SK-N-SH treated with all-trans-retinoic acid at 6 μM for 48 hours (cell line): Measurements from ENCODE around the gene PARD3B.

Experiments
- CSDC2 ChIP-seq: fragments of 250-450 bp; sonication (Bioruptor Pico); IDR thresholded peaks from 2 replicates; pipeline ENCODE4 v1.5.0; 2020; ENCODE audit warnings: mild to moderate bottlenecking, moderate library complexity
- PATZ1 ChIP-seq: fragments of 250-450 bp; sonication (Bioruptor Pico); IDR thresholded peaks from 2 replicates; pipeline ENCODE4 v1.8.0; 2020; ENCODE audit warnings: mild to moderate bottlenecking, moderate library complexity, borderline replicate concordance
- SNAI2 ChIP-seq: fragments of 250-450 bp; sonication (Bioruptor Pico); IDR thresholded peaks from 2 replicates; pipeline ENCODE4 v1.5.0; 2020; ENCODE audit warnings: mild to moderate bottlenecking, moderate library complexity
- TOX ChIP-seq: fragments of 250-450 bp; sonication (Bioruptor Pico); IDR thresholded peaks from 2 replicates; pipeline ENCODE4 v1.8.0; 2021; ENCODE audit warnings: mild to moderate bottlenecking, moderate library complexity, borderline replicate concordance
- ZNF8 ChIP-seq: fragments of 450-650 bp; formaldehyde crosslinking; IDR thresholded peaks from 2 replicates; pipeline ENCODE4 v1.5.0; 2020; ENCODE audit warnings: mild to moderate bottlenecking, moderate library complexity
- TF ChIP-seq, protein P1 (sequence below): fragments of 250-450 bp; sonication (Bioruptor Pico); IDR thresholded peaks from 2 replicates; pipeline ENCODE4 v1.5.1; 2021; ENCODE audit warnings: mild to moderate bottlenecking, moderate library complexity

DNA sequence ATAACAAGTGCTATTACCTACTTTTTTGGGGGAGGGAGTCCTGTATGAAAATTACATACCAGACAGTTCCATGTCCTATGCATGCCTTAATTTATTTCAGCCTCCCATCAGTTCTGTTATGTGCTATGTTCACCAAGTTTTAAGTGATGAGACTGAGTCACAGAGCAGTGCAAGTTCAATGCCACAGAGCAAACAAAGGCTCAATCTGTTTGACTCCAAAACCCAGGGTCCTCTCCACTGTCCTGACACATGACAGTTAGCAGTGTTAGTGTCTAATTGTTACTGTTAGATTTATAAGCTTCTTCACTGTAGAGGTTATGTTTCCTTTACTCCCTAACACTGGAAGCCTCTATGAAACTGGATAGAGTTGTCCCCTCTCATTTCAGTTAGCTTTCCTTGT, 498.0 kb downstream of the PARD3B start:
- no peak for TF ChIP-seq PATZ1 (CRISPR knock-in tag)
- no peak for TF ChIP-seq ZNF8 (CRISPR knock-in tag)
- TF ChIP-seq TOX = no peak
- TF ChIP-seq CSDC2 (CRISPR knock-in tag) = no peak
- TF ChIP-seq SNAI2 (CRISPR knock-in tag) = no peak
- TF ChIP-seq, protein P1, sequence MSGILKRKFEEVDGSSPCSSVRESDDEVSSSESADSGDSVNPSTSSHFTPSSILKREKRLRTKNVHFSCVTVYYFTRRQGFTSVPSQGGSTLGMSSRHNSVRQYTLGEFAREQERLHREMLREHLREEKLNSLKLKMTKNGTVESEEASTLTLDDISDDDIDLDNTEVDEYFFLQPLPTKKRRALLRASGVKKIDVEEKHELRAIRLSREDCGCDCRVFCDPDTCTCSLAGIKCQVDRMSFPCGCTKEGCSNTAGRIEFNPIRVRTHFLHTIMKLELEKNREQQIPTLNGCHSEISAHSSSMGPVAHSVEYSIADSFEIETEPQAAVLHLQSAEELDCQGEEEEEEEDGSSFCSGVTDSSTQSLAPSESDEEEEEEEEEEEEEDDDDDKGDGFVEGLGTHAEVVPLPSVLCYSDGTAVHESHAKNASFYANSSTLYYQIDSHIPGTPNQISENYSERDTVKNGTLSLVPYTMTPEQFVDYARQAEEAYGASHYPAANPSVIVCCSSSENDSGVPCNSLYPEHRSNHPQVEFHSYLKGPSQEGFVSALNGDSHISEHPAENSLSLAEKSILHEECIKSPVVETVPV (CRISPR knock-in tag) = no peak
